Medulla oblongata (tissue), 1 donor: Measurements from ENCODE around the gene FBLN2.
"Not testable (repeated sequence)": the region's sequence is repeated elsewhere in the genome, so short reads cannot be mapped to it uniquely, and the experiment has no call there.

ENCODE experiments used
- DNase-seq: peaks from one replicate; pipeline ENCODE4 v3.0.0-alpha.2; 2015; ENCODE audit errors: extremely low spot score

The FBLN2 gene

DNA sequence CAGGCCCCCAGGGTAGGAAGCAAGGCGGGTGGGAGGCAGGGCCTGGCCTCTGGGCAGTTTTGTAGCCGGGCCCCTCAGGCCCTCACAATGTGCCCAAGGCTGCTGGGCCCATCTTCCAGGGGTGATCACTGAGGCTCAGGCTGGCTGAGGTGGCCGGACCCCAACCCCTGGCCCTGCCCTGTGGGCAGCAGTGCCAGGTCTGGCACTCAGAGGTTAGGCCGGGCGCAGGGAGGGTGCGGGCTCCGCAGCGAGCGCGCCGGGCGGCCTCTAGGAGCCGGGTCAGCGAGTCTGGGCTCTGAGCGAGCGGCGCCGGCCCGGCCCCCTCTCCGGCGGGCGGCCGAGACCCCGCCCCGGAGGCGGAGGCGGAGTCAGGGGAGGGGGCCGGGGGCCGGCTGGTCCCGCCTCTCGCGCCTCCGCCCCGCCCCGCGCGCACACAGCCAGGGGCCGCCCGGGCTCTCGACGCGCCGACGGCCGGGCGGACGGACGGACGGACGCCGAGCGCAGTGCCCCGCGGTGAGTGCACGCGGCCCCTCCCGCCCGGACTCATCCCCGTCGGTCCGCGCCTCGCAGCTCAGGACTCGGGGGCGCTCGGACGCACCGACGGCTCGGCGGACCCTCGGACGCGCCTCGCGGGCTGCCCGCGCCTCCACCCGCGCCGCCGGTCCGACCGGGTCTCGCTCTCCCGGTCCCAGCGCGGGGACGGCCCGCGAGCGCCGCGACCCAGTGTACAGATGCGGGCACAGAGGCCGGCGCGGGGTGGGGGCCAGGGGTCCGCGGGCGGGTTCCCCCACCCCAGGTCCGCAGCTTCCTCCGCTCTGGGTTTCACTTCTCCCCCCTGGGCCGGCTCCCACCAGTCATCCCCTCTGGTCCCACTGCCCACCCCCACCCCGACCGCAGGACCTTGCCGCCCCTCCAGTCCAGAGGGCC, at the start of gene FBLN2:
Gene FBLN2 (plus strand): TSS at position 430 of the 927 bp plus-strand sequence. CDS start 21,231 bp downstream, outside the sequence.
- DNase-seq = no peak

DNA sequence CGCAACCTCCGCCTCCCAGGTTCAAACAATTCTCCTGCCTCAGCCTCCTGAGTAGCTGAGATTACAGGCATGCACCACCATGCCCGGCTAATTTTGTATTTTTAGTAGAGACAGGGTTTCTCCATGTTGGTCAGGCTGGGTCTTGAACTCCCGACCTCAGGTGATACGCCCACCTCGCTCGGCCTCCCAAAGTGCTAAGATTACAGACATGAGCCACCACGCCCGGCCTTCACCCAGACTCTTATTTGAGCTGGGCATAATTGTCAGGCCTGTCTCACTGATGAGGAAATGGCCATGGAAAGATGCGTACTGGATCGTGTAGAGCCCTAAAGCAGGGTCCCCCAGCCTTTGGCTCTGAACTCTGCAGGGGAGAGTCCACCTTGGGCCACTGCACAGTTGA, 49.7 kb upstream of the FBLN2 start:
- not testable (repeated sequence) for DNase-seq

GRCh38 chr3:13500133-13500885, 48.6 kb upstream of the FBLN2 start:
- no peak for DNase-seq

GRCh38 chr3:13501056-13501455, 47.9 kb upstream of the FBLN2 start:
- no peak for DNase-seq

- DNase-seq = no peak
Measured at GRCh38 chr3:13501521-13501920, 47.4 kb upstream of the FBLN2 start.

GRCh38 chr3:13501958-13502790, 46.8 kb upstream of the FBLN2 start:
- DNase-seq = no peak

- DNase-seq = no peak
Measured at GRCh38 chr3:13502791-13503060, 46.2 kb upstream of the FBLN2 start.

DNA sequence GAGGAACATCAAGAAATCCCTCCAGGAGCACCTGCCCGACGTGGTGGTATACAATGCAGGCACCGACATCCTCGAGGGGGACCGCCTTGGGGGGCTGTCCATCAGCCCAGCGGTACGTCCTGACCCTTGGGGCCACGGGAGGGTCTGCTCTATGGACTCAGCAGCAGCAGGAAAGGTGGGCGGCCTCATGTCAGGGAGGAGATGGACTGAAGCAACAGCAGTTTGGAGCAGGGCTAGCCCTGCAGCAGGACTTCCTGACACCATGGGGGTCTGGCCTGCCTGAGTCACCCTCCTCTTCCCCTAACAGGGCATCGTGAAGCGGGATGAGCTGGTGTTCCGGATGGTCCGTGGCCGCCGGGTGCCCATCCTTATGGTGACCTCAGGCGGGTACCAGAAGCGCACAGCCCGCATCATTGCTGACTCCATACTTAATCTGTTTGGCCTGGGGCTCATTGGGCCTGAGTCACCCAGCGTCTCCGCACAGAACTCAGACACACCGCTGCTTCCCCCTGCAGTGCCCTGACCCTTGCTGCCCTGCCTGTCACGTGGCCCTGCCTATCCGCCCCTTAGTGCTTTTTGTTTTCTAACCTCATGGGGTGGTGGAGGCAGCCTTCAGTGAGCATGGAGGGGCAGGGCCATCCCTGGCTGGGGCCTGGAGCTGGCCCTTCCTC, 44.6 kb upstream of the FBLN2 start:
- DNase-seq = no peak

DNA sequence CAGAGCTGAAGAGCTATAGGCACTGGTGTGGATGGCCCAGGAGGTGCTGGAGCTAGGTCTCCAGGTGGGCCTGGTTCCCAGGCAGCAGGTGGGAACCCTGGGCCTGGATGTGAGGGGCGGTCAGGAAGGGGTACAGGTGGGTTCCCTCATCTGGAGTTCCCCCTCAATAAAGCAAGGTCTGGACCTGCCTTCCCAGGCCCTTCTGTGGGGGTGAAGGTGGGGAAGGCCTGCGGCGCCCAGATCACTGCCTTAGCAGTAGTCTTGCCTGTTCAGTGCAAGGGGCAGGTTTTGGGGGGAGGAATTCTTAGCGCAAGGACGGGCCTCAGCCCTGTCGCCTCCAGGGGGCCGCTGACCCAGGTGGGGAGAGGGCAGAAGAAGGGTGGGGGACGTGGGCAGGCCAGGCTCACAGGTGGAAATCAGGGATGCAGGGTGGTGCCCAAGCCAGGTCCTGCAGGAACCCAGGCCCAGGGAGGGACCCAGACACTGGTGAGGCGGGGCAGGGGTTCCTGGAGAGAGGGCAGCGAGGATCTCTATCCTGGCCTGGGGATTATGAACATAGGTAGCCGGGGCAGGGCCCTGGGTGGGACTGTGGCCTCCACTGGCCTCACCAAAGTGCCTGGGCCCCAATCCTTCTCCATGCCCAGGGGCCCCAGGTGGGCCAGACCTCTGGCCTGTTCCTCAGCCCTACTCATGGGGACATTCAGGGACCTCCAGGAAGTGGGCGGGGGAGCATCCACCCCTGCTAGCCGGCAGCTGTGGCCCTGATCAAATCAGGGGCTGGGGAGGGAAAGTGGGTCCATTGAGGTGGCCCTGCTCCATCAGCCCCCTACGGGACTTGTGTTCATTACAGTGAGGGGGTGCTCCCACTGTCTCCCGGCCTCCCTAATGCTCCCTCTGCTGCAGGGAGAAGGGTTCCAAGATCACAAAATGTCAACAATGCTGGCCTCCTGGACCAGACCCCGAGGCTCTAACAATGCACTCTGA, 43.5 kb upstream of the FBLN2 start:
- DNase-seq = no peak

- DNase-seq = no peak
Measured at GRCh38 chr3:13506239-13506638, 42.7 kb upstream of the FBLN2 start.

- DNase-seq = no peak
Measured at GRCh38 chr3:13506680-13507079, 42.2 kb upstream of the FBLN2 start.

GRCh38 chr3:13507247-13507569, 41.7 kb upstream of the FBLN2 start:
- peak; percentile 9 for DNase-seq

GRCh38 chr3:13507570-13508339, 41.2 kb upstream of the FBLN2 start:
- peak; percentile 42 for DNase-seq

DNA sequence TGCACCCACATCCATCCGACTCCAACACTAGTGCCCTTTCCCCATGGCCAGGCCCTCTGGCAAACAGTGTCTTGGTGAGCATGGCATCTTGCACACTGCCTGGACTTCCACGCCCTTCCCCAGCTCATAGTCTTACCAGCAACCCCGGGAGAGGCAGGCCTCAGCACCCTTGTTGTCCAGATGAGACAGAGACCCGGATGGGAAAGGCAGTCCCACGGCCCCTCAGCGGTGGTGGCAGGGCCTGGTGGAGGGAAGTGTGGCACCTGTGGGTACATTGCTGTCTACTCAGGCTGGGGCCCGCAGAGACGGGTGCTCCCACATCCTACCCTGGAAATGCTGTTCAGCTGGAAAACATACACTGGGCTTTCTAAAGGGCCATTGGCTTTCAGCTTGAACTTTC, 40.4 kb upstream of the FBLN2 start:
- no peak for DNase-seq

GRCh38 chr3:13509059-13509815, 39.7 kb upstream of the FBLN2 start:
- DNase-seq = no peak

- DNase-seq = no peak
Measured at GRCh38 chr3:13509816-13510192, 39.1 kb upstream of the FBLN2 start.

- no peak for DNase-seq
Measured at GRCh38 chr3:13512451-13512850, 36.5 kb upstream of the FBLN2 start.

DNA sequence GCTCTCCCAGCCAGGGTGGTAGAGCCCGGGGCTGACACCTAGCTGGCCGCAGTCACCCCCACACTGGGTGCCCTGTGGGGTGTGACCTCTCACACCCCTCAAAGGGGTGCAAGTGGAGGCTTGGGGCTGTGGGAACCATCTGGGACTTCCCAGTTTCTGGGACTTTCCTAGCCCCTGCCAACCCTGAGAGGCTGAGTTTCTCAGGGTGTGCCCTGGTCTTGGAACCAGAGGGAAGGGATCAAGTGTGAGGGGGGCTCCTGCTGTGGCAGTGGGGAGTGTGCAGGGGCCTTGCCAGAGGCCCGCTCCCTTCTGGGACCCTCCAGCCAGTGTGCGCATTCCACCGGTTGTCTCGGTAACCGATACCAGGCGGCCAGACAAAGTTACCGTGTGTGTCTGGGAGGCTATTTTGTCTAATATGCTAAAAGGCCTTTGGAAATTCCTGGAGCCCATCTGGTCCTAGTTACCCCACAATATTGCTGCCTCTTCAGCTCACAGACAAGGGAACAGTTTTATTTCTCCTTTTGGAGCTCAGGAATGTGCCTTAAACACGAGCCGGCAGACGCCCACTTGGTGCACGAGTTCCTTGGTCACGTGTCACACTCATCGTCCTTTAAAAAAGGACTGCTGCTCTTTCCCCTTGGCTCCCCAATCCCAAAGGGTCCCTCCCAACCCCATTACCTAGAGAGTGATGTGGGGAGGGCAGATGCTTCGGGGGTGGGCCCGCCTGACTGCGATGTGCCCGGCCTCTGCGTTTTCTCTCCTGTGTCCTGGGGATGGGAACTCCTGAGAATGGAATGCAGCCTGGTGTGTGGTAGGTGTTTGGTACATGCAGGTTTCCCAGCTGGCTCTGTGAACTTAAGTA, 35.6 kb upstream of the FBLN2 start:
- DNase-seq = no peak
